Measurements from ENCODE around the gene CALM1.

CALM1 gene

GRCh38 chr14:90409209-90409730 is 12.4 kb downstream of the CALM1 start (continued):
- TF ChIP-seq BCL11B (tag by site-specific recombination; IDR thresholded peaks at IDR 0.05; ENCODE audit: low read depth) (no peak), ZNF670 (tag by site-specific recombination; IDR thresholded peaks at IDR 0.05; ENCODE audit: low read depth) (no peak), ZBTB17 (tag by site-specific recombination; IDR thresholded peaks at IDR 0.05) (peak; percentile 83), ZNF677 (tag by site-specific recombination; IDR thresholded peaks at IDR 0.05) (no peak), ZNF585B (tag by site-specific recombination; IDR thresholded peaks at IDR 0.05) (no peak), ZNF473 (tag by site-specific recombination; IDR thresholded peaks at IDR 0.05) (no peak), YY1 (tag by site-specific recombination; IDR thresholded peaks at IDR 0.05) (no peak), ZIC2 (tag by site-specific recombination; IDR thresholded peaks at IDR 0.05) (no peak), OVOL3 (tag by site-specific recombination; IDR thresholded peaks at IDR 0.05) (no peak), ZNF48 (tag by site-specific recombination; IDR thresholded peaks at IDR 0.05) (no peak), GLI4 (tag by site-specific recombination; IDR thresholded peaks at IDR 0.05) (no peak), ZNF416 (tag by site-specific recombination; IDR thresholded peaks at IDR 0.05) (no peak), ZBTB21 (tag by site-specific recombination; IDR thresholded peaks at IDR 0.05) (peak; percentile 90), ZNF747 (tag by site-specific recombination; IDR thresholded peaks at IDR 0.05) (no peak), ZNF155 (tag by site-specific recombination; IDR thresholded peaks at IDR 0.05) (no peak), ZBTB49 (tag by site-specific recombination; IDR thresholded peaks at IDR 0.05; ENCODE audit: low read depth) (no peak), ZNF792 (tag by site-specific recombination; IDR thresholded peaks at IDR 0.05) (no peak), ZNF248 (tag by site-specific recombination; IDR thresholded peaks at IDR 0.05) (no peak), MYNN (tag by site-specific recombination; IDR thresholded peaks at IDR 0.05; ENCODE audit: borderline replicate concordance) (no peak), ZNF501 (tag by site-specific recombination; IDR thresholded peaks at IDR 0.05) (no peak), KLF9 (tag by site-specific recombination; IDR thresholded peaks at IDR 0.05; ENCODE audit: low read depth) (no peak), ZNF558 (tag by site-specific recombination; IDR thresholded peaks at IDR 0.05) (peak; percentile 69; the same call in 1 of the 2 replicates), ZNF140 (tag by site-specific recombination; IDR thresholded peaks at IDR 0.05) (no peak), ZNF692 (tag by site-specific recombination; IDR thresholded peaks at IDR 0.05) (peak; percentile 57), FEZF1 (tag by site-specific recombination; IDR thresholded peaks at IDR 0.05) (peak; percentile 20; the same call in 1 of the 2 replicates), ZBTB6 (tag by site-specific recombination; IDR thresholded peaks at IDR 0.05) (no peak), SETDB1 (IDR thresholded peaks at IDR 0.05; ENCODE audit: insufficient read length, low read length) (no peak), ZFP3 (tag by site-specific recombination; IDR thresholded peaks at IDR 0.05; ENCODE audit: low read depth) (no peak), ZNF274 (IDR thresholded peaks at IDR 0.05; ENCODE audit: low read length) (no peak), ZNF274 (tag by site-specific recombination; IDR thresholded peaks at IDR 0.05; ENCODE audit: borderline replicate concordance) (no peak), ZNF580 (tag by site-specific recombination; IDR thresholded peaks at IDR 0.05) (peak; percentile 69; the same call in 1 of the 2 replicates)
- TF ChIP-seq, protein P1, sequence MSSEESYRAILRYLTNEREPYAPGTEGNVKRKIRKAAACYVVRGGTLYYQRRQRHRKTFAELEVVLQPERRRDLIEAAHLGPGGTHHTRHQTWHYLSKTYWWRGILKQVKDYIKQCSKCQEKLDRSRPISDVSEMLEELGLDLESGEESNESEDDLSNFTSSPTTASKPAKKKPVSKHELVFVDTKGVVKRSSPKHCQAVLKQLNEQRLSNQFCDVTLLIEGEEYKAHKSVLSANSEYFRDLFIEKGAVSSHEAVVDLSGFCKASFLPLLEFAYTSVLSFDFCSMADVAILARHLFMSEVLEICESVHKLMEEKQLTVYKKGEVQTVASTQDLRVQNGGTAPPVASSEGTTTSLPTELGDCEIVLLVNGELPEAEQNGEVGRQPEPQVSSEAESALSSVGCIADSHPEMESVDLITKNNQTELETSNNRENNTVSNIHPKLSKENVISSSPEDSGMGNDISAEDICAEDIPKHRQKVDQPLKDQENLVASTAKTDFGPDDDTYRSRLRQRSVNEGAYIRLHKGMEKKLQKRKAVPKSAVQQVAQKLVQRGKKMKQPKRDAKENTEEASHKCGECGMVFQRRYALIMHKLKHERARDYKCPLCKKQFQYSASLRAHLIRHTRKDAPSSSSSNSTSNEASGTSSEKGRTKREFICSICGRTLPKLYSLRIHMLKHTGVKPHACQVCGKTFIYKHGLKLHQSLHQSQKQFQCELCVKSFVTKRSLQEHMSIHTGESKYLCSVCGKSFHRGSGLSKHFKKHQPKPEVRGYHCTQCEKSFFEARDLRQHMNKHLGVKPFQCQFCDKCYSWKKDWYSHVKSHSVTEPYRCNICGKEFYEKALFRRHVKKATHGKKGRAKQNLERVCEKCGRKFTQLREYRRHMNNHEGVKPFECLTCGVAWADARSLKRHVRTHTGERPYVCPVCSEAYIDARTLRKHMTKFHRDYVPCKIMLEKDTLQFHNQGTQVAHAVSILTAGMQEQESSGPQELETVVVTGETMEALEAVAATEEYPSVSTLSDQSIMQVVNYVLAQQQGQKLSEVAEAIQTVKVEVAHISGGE (tag by site-specific recombination; conservative IDR thresholded peaks at IDR 0.05; ENCODE audit: low read depth), result peak; percentile 50
- TF ChIP-seq, protein P2, sequence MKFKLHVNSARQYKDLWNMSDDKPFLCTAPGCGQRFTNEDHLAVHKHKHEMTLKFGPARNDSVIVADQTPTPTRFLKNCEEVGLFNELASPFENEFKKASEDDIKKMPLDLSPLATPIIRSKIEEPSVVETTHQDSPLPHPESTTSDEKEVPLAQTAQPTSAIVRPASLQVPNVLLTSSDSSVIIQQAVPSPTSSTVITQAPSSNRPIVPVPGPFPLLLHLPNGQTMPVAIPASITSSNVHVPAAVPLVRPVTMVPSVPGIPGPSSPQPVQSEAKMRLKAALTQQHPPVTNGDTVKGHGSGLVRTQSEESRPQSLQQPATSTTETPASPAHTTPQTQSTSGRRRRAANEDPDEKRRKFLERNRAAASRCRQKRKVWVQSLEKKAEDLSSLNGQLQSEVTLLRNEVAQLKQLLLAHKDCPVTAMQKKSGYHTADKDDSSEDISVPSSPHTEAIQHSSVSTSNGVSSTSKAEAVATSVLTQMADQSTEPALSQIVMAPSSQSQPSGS (tag by site-specific recombination; IDR thresholded peaks at IDR 0.05; ENCODE audit: low read depth), result peak; percentile 96

Data from HEK293 (cell line).